Measurements from ENCODE around the gene ANAPC5. TPM values are rescaled to one million over a fixed set of nuclear protein-coding genes. Genes with fewer than 3 reads are reported as not detected.

Gene ANAPC5
- total RNA-seq, 3 donors from 2014 or later (not counting 1 experiment from before 2014, with no cell fraction given): 134 to 171 (median 163) TPM

DNA sequence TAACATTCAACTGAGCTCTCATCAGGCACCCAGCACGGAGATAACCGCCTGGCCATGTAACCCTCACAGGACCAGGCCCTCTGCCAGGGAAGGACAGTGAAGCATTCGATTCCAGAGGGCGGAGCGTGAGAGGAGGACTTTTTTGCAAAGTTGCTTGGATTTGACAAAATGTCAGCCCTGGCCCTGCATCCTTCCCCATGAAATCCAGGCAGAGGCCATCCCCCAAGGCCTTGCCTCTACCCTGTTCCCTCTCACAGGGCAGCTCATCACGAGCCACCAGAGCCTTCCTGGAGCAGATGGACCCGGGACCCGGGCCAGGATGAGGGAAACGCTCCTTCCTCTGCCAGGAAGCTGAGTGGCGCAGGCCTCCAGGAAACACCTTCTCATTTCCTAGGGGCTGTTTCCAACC, 72.7 kb downstream of the ANAPC5 start:
- 88% methylated on average over 10 of the region's 10 CpGs for WGBS (ENCODE audit: insufficient coverage)
- no peaks in the 10 kb centered on the region for H3K36me3 ChIP-seq (ENCODE audit: control insufficient read depth, insufficient read depth, low read length)
- Mint-ChIP-seq H3K27me3 (ENCODE audit: low read depth in 2 of 2) (no peaks in the 10 kb centered on the region), H3K4me1 (no peaks in the 10 kb centered on the region), H3K36me3 (no peaks in the 10 kb centered on the region), H3K4me3 (no peak overlapping the region), H3K9me3 (no peaks in the 10 kb centered on the region), H3K27ac (no peak overlapping the region)
- H3K4me3 ChIP-seq (ENCODE audit: low read length): no peak overlapping the region
- DNase-seq: no peak
- TF ChIP-seq, protein P1, sequence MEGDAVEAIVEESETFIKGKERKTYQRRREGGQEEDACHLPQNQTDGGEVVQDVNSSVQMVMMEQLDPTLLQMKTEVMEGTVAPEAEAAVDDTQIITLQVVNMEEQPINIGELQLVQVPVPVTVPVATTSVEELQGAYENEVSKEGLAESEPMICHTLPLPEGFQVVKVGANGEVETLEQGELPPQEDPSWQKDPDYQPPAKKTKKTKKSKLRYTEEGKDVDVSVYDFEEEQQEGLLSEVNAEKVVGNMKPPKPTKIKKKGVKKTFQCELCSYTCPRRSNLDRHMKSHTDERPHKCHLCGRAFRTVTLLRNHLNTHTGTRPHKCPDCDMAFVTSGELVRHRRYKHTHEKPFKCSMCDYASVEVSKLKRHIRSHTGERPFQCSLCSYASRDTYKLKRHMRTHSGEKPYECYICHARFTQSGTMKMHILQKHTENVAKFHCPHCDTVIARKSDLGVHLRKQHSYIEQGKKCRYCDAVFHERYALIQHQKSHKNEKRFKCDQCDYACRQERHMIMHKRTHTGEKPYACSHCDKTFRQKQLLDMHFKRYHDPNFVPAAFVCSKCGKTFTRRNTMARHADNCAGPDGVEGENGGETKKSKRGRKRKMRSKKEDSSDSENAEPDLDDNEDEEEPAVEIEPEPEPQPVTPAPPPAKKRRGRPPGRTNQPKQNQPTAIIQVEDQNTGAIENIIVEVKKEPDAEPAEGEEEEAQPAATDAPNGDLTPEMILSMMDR (IDR thresholded peaks at IDR 0.05): no peak
- no peak overlapping the region for H3K27ac ChIP-seq (ENCODE audit: low read length)
- no peaks in the 10 kb centered on the region for H3K9me3 ChIP-seq (ENCODE audit: control insufficient read depth, insufficient read depth, low read length)
- intact Hi-C loops (cut with micrococcal nuclease): no loop called here
- no peak for ATAC-seq
- H3K27me3 ChIP-seq (ENCODE audit: control insufficient read depth, insufficient read depth, low read length): no peaks in the 10 kb centered on the region
- no peaks in the 10 kb centered on the region for H3K4me1 ChIP-seq (ENCODE audit: control insufficient read depth, insufficient read depth, low read length)

- 93% methylated on average over 13 of the region's 13 CpGs for WGBS (ENCODE audit: insufficient coverage)
- Mint-ChIP-seq H3K4me1 (no peaks in the 10 kb centered on the region), H3K36me3 (no peaks in the 10 kb centered on the region), H3K9me3 (no peaks in the 10 kb centered on the region), H3K4me3 (no peak overlapping the region), H3K27me3 (ENCODE audit: low read depth in 2 of 2) (no peaks in the 10 kb centered on the region), H3K27ac (no peak overlapping the region)
- ATAC-seq (no peak), DNase-seq (no peak)
- peaks cover under 1% of the 10 kb centered on the region for H3K36me3 ChIP-seq (ENCODE audit: control insufficient read depth, insufficient read depth, low read length)
- intact Hi-C loops (cut with micrococcal nuclease): no loop called here
- no peaks in the 10 kb centered on the region for H3K9me3 ChIP-seq (ENCODE audit: control insufficient read depth, insufficient read depth, low read length)
- H3K4me3 ChIP-seq (ENCODE audit: low read length): no peak overlapping the region
- no peak overlapping the region for H3K27ac ChIP-seq (ENCODE audit: low read length)
- no peaks in the 10 kb centered on the region for H3K27me3 ChIP-seq (ENCODE audit: control insufficient read depth, insufficient read depth, low read length)
- no peaks in the 10 kb centered on the region for H3K4me1 ChIP-seq (ENCODE audit: control insufficient read depth, insufficient read depth, low read length)
- TF ChIP-seq, protein P1 (IDR thresholded peaks at IDR 0.05): no peak
Observed at GRCh38 chr12:121279071-121279375, 73.2 kb downstream of the ANAPC5 start.

DNA sequence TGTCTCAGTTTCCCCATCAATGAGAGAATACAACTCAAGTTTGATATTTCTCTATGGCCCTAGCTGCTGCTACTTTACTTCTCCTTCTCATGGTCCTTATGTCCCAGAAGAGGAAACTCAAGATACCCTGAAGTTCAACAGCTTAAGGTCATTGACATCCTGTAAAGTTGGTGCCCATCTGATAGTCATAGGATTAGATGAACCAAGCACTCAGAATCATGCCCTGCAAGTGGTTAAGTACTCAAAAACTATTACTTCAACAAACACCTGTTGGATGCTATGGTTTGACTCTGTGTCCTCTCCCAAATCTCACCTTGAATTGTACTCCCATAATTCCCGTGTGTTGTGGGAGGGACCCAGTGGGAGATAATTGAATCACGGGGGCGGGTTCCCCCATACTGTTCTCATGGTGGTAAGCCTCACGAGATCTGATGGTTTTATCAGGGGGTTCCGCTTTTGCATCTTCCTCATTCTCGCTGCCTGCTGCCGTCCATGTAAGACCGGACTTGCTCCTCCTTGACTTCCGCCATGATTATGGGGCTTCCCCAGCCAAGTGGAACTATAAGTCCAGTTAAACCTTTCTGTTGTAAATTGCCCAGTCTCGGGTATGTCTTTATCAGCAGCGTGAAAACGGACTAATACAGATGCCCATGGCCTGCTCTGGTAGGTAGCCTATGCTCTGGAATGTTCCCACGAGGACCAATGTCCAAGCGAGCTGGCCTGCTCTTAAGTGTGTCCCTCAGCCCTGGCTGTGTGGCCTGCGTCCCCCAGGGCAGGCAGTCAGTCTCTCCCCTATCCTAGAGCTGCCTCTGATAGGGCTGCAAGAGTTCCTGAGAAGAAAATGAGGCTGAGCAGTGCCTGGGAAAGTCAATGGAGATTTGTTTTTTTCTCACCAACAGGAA, 73.8 kb downstream of the ANAPC5 start:
- Mint-ChIP-seq H3K4me1 (no peaks in the 10 kb centered on the region), H3K27me3 (ENCODE audit: low read depth in 2 of 2) (no peaks in the 10 kb centered on the region), H3K36me3 (no peaks in the 10 kb centered on the region), H3K4me3 (no peak overlapping the region), H3K9me3 (no peaks in the 10 kb centered on the region), H3K27ac (no peak overlapping the region)
- ATAC-seq (peak in 1 of 3 donors; percentile 51), DNase-seq (no peak)
- no peaks in the 10 kb centered on the region for H3K4me1 ChIP-seq (ENCODE audit: control insufficient read depth, insufficient read depth, low read length)
- H3K27me3 ChIP-seq (ENCODE audit: control insufficient read depth, insufficient read depth, low read length): no peaks in the 10 kb centered on the region
- intact Hi-C loops (cut with micrococcal nuclease): no loop called here
- no peak overlapping the region for H3K27ac ChIP-seq (ENCODE audit: low read length)
- no peak overlapping the region for H3K4me3 ChIP-seq (ENCODE audit: low read length)
- TF ChIP-seq, protein P1 (IDR thresholded peaks at IDR 0.05): no peak
- no peaks in the 10 kb centered on the region for H3K9me3 ChIP-seq (ENCODE audit: control insufficient read depth, insufficient read depth, low read length)
- 96% methylated on average over 15 of the region's 15 CpGs for WGBS (ENCODE audit: insufficient coverage)
- H3K36me3 ChIP-seq (ENCODE audit: control insufficient read depth, insufficient read depth, low read length): peaks cover 6% of the 10 kb centered on the region

DNA sequence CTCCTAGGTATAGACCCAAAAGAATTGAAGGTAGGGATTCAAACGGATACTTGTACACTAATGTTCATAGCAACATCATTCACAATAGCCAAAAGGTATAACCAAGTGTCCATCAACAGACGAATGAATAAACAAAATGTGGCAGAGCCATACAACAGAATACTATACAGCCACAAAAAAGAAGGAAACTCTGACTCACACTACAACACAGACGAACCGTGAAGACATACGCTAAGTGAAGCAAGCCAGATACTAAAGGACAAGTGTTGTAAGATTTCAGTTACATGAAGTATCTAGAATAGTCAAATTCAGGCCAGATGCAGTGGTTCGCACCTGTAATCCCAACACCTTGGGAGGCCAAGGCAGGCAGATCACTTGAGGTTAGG, 74.8 kb downstream of the ANAPC5 start:
- H3K27ac Mint-ChIP-seq: no peak overlapping the region

More for the DNA sequence above, 74.8 kb downstream of the ANAPC5 start:
- H3K4me3 Mint-ChIP-seq: no peak overlapping the region
- WGBS (ENCODE audit: insufficient coverage): 100% methylated on average over 6 of the region's 6 CpGs
- no peaks in the 10 kb centered on the region for H3K27me3 ChIP-seq (ENCODE audit: control insufficient read depth, insufficient read depth, low read length)
- H3K4me1 ChIP-seq (ENCODE audit: control insufficient read depth, insufficient read depth, low read length): no peaks in the 10 kb centered on the region
- DNase-seq (no peak), ATAC-seq (no peak)
- intact Hi-C loops (cut with micrococcal nuclease): no loop called here
- H3K27me3 Mint-ChIP-seq (ENCODE audit: low read depth in 2 of 2): no peaks in the 10 kb centered on the region
- no peaks in the 10 kb centered on the region for H3K4me1 Mint-ChIP-seq
- H3K9me3 ChIP-seq (ENCODE audit: control insufficient read depth, insufficient read depth, low read length): no peaks in the 10 kb centered on the region
- no peak overlapping the region for H3K4me3 ChIP-seq (ENCODE audit: low read length)
- H3K36me3 ChIP-seq (ENCODE audit: control insufficient read depth, insufficient read depth, low read length): peaks cover 9% of the 10 kb centered on the region
- peak overlapping the region; percentile 21 for H3K27ac ChIP-seq (ENCODE audit: low read length)
- no peaks in the 10 kb centered on the region for H3K9me3 Mint-ChIP-seq
- no peaks in the 10 kb centered on the region for H3K36me3 Mint-ChIP-seq
- TF ChIP-seq, protein P1 (IDR thresholded peaks at IDR 0.05): no peak

Data from natural killer cell (primary cell).